ENCODE measurements around the gene PPARG.

GRCh38 chr3:12285003-12285555 is 3.8 kb upstream of the PPARG start:
- TF ChIP-seq CTCF (IDR thresholded peaks at IDR 0.05 in 8 of 11, conservative IDR thresholded peaks at IDR 0.05 in 3 of 11) = no peak
- TF ChIP-seq POLR2A (IDR thresholded peaks at IDR 0.05) = no peak

Data from spleen (tissue), 7 donors.